ENCODE data around the gene MLLT10. TPM values are rescaled to one million over a fixed set of nuclear protein-coding genes. Genes with fewer than 3 reads are reported as not detected.

Gene MLLT10
- 32.9 and 44.0 TPM in 2 replicates for total RNA-seq

DNA sequence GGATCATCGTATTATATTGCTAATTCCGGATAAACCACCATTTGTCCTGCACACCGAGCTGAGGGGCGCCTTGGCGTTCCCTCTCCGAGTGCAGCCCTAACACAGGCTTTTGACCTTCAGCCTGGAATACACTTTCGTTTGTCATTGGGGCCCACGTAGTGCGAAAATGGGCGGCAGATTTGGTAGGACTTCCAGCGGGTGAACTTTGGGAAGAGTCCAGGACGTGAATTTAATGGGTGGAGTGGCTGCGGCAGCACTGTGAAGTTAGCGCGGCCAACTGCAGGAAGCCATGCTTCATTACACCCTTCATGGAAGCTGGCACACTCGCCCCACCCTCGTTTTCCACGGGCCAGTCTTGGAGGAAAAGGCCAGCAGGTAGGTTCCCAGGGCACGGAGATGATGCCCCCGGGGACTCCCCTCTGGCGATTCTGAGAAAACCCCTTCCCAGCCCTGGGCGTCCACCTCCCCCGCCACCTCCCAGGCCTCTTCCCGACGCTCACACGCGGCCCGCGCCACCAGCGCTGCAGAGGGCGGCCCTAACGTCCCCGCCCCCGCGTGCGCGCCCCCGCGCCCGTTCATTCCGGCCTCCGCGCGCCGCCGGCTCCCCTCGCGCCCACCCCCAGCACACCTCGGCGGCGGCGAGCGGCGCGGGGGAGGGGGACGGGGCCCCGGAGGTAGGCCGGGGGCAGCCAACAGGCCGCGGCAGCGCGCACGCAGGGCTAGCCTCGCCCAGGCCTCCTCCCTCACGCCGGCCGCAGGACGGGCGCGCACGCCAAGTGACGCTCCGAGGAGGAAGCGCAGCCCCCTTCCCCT, at the start of gene MLLT10:
Gene MLLT10, plus strand, starts transcription at position 766 of the 813 bp plus-strand sequence. CDS start 413 bp downstream, outside the sequence.

DNA sequence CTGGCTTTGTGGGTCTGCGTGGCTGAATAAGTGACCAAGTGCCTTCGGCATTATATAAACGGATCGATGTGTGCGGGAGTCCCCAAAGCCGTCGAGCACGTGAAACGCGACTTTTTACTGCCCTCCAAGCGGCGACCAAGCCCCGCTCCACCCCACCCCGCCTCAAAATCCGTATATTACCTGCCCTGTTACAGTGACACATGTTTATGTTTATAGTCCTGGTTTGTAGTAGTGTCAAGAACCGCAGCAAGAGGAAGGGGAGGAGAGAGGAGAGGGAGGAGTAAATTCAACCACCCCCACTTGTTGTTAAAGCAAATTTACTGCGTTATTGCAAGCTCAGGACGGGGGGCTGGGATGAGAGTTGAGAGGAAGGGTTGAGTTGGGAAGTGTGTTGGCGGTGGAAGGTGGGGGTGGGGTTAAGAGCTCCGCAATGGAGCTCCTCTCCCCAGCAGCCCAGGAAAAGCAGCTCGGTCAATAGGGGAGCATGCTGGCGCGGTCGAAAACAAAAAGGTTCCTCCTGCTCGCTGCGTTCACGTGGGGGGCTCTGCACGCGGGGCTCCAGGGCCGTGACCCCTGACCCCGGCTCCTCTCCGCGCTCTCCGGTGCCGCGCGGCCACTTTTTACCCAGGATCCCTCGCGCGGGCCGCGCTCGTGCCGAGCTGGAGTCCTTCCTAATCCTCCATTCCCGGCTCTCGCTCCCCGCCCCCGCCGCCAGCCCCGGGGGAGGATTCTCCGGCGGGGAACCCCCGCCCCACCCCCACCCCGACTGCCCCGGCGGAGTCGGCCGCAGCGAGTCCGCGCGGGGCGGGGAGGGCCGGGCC, 8.5 kb upstream of the MLLT10 start, which contains the start of gene SKIDA1:
Gene SKIDA1, minus strand, starts transcription at position 316 of the 821 bp plus-strand sequence. CDS start 7,860 bp downstream, outside the sequence.

Other genes with a start within 250 kb of the MLLT10 start
- gene SKIDA1, start 8.6 kb upstream of the MLLT10 start, total RNA-seq: 0.28 TPM in 2 replicates